T-helper 2 cell treated with Interferon-gamma antibody and Interleukin-4, amounts not matched to agents 5 μg/mL and 100 μg/mL, for 36 hours (primary cell): ENCODE results near the gene LDLRAD3.

ENCODE experiments used
- DNase-seq: peaks from one replicate; pipeline ENCODE4 v3.0.0; 2021; ENCODE audit warnings: low spot score
- H3K27ac Mint-ChIP-seq: one replicate; pipeline ENCODE4 v1.8.0; 2021; ENCODE audit warnings: mild to moderate bottlenecking, mixed read lengths
- H3K27me3 Mint-ChIP-seq: one replicate; pipeline ENCODE4 v1.8.0; 2021; ENCODE audit warnings: low read depth, mixed read lengths
- H3K36me3 Mint-ChIP-seq: one replicate; pipeline ENCODE4 v1.8.0; 2021; ENCODE audit warnings: low read depth, mixed read lengths
- H3K4me1 Mint-ChIP-seq: one replicate; pipeline ENCODE4 v1.8.0; 2021; ENCODE audit warnings: low read depth, mixed read lengths
- H3K4me3 Mint-ChIP-seq: one replicate; pipeline ENCODE4 v1.8.0; 2022; ENCODE audit warnings: mild to moderate bottlenecking, moderate library complexity, mixed read lengths
- H3K9me3 Mint-ChIP-seq: one replicate; pipeline ENCODE4 v1.8.0; 2021; ENCODE audit warnings: mixed read lengths

LDLRAD3 gene

GRCh38 chr11:36264011-36264972 lies 320.4 kb downstream of the LDLRAD3 start:
- H3K9me3 Mint-ChIP-seq, result no peaks in the 10 kb centered on the region
- no peaks in the 10 kb centered on the region for H3K4me1 Mint-ChIP-seq
- no peaks in the 10 kb centered on the region for H3K36me3 Mint-ChIP-seq
- H3K4me3 Mint-ChIP-seq, result no peak overlapping the region
- no peak overlapping the region for H3K27ac Mint-ChIP-seq
- H3K27me3 Mint-ChIP-seq, result no peaks in the 10 kb centered on the region
- DNase-seq, result no peak

GRCh38 chr11:36264973-36265344 lies 321.1 kb downstream of the LDLRAD3 start:
- Mint-ChIP-seq H3K27ac (no peak overlapping the region), H3K36me3 (no peaks in the 10 kb centered on the region), H3K4me3 (no peak overlapping the region), H3K9me3 (no peaks in the 10 kb centered on the region), H3K27me3 (no peaks in the 10 kb centered on the region), H3K4me1 (no peaks in the 10 kb centered on the region)
- DNase-seq, result no peak

- Mint-ChIP-seq H3K36me3 (no peaks in the 10 kb centered on the region), H3K27ac (no peak overlapping the region), H3K27me3 (no peaks in the 10 kb centered on the region), H3K9me3 (no peaks in the 10 kb centered on the region), H3K4me1 (no peaks in the 10 kb centered on the region), H3K4me3 (no peak overlapping the region)
- peak; percentile 21 for DNase-seq
Observed at GRCh38 chr11:36265793-36266628, 322.1 kb downstream of the LDLRAD3 start.

GRCh38 chr11:36266767-36267166 lies 322.9 kb downstream of the LDLRAD3 start:
- Mint-ChIP-seq H3K9me3 (no peaks in the 10 kb centered on the region), H3K27ac (no peak overlapping the region), H3K27me3 (no peaks in the 10 kb centered on the region), H3K36me3 (no peaks in the 10 kb centered on the region), H3K4me1 (peaks cover 4% of the 10 kb centered on the region), H3K4me3 (no peak overlapping the region)
- DNase-seq, result no peak

- no peaks in the 10 kb centered on the region for H3K27me3 Mint-ChIP-seq
- DNase-seq, result no peak
- peaks cover 11% of the 10 kb centered on the region for H3K4me1 Mint-ChIP-seq
- H3K9me3 Mint-ChIP-seq, result no peaks in the 10 kb centered on the region
- no peak overlapping the region for H3K27ac Mint-ChIP-seq
- no peaks in the 10 kb centered on the region for H3K36me3 Mint-ChIP-seq
- H3K4me3 Mint-ChIP-seq, result no peak overlapping the region
Observed at GRCh38 chr11:36268337-36268985, 324.6 kb downstream of the LDLRAD3 start.

GRCh38 chr11:36270701-36271100 lies 326.8 kb downstream of the LDLRAD3 start:
- H3K27me3 Mint-ChIP-seq, result no peaks in the 10 kb centered on the region
- H3K36me3 Mint-ChIP-seq, result no peaks in the 10 kb centered on the region
- no peak overlapping the region for H3K4me3 Mint-ChIP-seq
- H3K4me1 Mint-ChIP-seq, result peaks cover 11% of the 10 kb centered on the region
- H3K9me3 Mint-ChIP-seq, result no peaks in the 10 kb centered on the region
- DNase-seq, result no peak
- no peak overlapping the region for H3K27ac Mint-ChIP-seq

DNA sequence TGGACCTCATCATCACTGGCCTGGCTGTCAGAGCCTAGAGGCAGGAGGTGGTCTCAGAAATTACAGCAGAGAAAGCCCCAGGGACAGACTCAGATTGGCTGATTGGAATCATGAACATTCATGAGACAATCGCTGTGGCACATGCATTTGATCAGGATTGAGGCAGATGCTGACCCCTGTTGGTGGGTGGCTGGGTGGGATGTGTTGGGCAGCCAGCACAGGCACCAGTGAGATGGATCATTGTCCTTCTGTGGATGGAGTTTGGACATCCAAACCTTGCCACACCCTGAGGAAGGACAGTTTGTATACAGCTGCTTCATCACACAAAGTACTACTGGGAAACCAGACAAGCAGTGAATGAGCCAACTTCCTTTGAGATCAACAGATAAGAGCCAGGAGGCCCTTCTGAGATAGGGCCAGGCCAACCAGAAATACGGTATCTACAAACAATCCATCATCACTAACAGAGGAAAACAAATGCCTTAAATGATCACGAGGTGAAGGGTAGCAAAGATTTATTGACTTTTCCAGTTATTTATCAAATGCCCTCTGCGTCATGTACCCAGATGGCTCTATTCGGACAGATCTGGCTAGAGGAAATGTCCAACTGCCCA lies 328.0 kb downstream of the LDLRAD3 start:
- DNase-seq, result no peak
- Mint-ChIP-seq H3K4me3 (no peak overlapping the region), H3K27me3 (no peaks in the 10 kb centered on the region), H3K27ac (no peak overlapping the region), H3K36me3 (no peaks in the 10 kb centered on the region), H3K9me3 (no peaks in the 10 kb centered on the region), H3K4me1 (peaks cover 11% of the 10 kb centered on the region)

DNA sequence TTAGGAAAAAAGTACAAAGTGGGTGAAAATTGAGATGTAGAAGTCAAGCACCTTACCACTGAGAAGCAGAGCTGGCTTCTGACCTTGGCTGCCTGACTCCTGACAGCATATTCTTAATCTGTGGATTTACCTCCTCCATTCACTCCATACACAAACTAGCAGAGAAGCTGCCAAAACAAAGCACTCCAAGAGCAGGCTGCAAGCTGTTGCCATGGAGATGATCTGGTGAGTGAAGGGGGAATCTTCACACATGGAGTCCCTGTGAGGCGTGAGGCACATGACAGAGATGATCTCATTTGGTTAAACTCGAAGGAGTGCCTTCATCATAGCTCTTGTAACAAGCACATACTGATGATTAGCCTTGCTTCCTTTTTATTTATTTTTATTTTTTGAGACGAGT lies 329.2 kb downstream of the LDLRAD3 start:
- H3K4me1 Mint-ChIP-seq, result peaks cover 11% of the 10 kb centered on the region
- DNase-seq, result no peak
- H3K27me3 Mint-ChIP-seq, result no peaks in the 10 kb centered on the region
- no peak overlapping the region for H3K27ac Mint-ChIP-seq
- H3K36me3 Mint-ChIP-seq, result no peaks in the 10 kb centered on the region
- H3K4me3 Mint-ChIP-seq, result no peak overlapping the region
- no peaks in the 10 kb centered on the region for H3K9me3 Mint-ChIP-seq

DNA sequence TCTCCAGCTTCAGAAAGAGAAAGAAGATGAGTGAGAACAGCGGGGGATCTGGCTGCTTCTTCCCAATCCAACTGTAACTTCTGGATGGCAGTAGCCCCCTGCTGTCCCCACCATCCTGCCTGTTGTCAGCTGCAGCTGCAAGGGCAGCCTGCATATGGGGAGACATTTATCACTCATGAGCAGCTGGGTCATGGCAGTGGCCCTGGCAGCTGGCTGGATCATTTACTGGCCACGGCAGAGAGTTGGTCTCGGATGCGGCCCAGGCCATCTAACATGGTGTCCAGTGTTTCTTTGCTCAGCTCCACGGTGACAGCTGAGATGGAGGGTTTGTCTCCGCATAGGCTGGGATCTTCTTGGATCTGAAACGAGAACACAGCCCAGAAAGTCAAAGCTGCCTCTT lies 330.6 kb downstream of the LDLRAD3 start:
- Mint-ChIP-seq H3K4me3 (no peak overlapping the region), H3K9me3 (no peaks in the 10 kb centered on the region), H3K27me3 (no peaks in the 10 kb centered on the region), H3K27ac (no peak overlapping the region), H3K36me3 (no peaks in the 10 kb centered on the region), H3K4me1 (peaks cover 11% of the 10 kb centered on the region)
- DNase-seq, result no peak

DNA sequence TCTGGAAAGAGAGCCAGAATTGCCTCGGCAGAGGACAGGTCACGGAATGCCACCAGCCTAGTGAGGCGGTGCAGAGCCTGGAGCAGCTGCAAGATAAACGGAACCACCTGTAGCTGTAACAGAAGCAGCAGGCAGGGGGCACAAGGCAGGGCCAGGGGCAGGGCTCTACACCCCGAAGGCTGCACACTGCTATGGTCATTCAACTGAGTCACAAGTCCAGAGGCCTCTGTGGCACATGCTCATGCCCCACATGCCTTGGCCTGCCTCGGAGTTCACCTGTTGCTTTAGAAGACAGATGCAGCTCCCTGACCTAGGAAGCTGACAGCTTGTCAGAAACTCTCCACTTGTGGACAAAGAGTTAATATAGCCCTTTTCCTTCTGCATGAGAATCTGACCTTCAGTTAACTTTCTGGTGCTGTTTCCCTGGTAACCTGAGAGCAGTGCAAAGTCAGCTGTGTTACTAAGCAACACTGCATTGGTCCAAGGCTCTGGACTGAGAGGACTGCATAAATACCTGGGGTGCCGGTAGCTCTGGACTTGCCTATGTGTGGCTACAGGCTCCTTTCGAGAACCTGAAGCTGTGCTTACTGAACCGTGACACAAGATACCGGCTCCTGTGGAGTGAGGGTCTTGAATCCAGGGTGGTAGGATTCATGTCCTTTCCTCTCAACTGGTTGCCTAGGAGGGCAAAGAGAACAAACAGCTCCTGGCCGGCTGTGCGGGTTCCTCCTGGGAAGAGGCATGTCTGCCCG lies 334.8 kb downstream of the LDLRAD3 start:
- no peaks in the 10 kb centered on the region for H3K9me3 Mint-ChIP-seq
- no peak for DNase-seq
- H3K4me3 Mint-ChIP-seq, result no peak overlapping the region
- no peaks in the 10 kb centered on the region for H3K4me1 Mint-ChIP-seq
- H3K36me3 Mint-ChIP-seq, result no peaks in the 10 kb centered on the region
- no peaks in the 10 kb centered on the region for H3K27me3 Mint-ChIP-seq
- no peak overlapping the region for H3K27ac Mint-ChIP-seq

DNA sequence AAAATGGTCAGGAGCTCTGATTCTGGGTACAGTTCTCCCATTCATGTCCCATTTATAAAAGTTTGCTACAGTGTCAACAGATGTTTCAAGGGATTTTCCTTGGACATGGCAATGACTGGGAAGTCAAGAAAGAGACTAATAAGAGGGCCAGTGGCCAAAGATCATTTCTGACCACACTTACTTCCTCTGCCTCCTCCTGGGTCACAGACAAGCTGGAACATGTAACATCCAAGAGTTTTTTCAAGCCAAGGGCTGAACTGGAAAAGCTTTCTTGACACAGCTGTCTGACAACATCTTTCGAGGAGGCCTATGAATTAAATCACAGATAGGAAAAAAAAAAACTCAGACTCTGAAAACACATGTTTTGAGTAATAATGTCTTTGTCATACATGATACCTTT lies 336.7 kb downstream of the LDLRAD3 start:
- DNase-seq, result no peak
- no peak overlapping the region for H3K27ac Mint-ChIP-seq
- no peaks in the 10 kb centered on the region for H3K9me3 Mint-ChIP-seq
- H3K36me3 Mint-ChIP-seq, result no peaks in the 10 kb centered on the region
- no peak overlapping the region for H3K4me3 Mint-ChIP-seq
- H3K27me3 Mint-ChIP-seq, result no peaks in the 10 kb centered on the region
- H3K4me1 Mint-ChIP-seq, result peaks cover 2% of the 10 kb centered on the region
